Activated CD4-positive, alpha-beta T cell treated with anti-CD3 and anti-CD28 coated beads for 24 hours (primary cell): ENCODE measurements around the gene TBC1D14.

Experiments used
- DNase-seq, 2 donors: peaks; one replicate each; pipeline ENCODE4 v3.0.0-alpha.2; 2020; ENCODE audit warnings: low read depth in 2 of 2

TBC1D14 gene

DNA sequence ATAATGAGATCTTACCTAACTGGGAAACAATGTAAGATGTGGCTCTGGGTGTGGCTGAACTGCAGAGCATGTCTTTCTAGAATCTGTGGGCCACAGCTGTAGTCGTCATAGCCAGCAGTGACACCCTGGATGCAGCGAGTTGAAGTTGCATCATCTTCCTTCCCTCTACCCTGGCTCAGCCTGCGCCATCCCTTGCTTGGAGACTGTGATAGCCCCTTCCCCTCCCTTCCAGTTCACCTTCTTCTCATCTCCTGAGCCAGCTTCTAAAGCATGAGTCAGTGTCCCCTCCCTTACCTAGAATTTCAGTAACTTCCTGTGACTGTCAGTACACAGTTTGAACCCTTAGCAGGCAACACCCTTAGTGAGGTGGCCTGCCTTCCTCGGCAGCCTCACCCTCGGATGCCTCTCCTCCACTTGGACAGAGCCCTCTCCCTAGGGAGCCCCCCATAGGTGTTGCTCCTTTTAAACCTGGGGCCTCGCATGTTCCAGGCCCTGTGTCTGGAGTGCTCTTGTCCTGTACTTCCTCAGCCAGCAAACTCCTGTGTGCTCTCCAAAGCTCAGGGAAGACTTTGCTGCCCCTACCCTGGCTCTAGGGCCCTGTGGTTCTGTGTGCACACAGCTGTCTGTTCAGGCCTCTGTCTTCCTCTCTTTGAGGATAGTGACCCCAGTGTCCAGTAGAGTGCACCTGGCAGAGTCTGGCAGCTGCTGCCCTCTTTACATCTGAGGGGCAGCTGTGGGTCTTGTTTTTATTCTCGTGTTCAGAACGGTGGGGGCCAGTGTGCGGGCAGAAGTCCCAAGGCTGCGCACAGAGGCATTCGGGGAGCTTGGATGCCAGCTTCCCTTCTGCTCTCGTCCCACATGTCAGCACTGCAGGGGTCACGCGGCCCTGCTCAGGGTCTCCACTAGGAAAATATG lies 89.8 kb downstream of the TBC1D14 start:
- DNase-seq, result no peak

- no peak for DNase-seq
These were observed 91.0 kb downstream of the TBC1D14 start for GRCh38 chr4:7000421-7001176.

GRCh38 chr4:7001271-7001670 lies 91.6 kb downstream of the TBC1D14 start:
- no peak for DNase-seq

DNA sequence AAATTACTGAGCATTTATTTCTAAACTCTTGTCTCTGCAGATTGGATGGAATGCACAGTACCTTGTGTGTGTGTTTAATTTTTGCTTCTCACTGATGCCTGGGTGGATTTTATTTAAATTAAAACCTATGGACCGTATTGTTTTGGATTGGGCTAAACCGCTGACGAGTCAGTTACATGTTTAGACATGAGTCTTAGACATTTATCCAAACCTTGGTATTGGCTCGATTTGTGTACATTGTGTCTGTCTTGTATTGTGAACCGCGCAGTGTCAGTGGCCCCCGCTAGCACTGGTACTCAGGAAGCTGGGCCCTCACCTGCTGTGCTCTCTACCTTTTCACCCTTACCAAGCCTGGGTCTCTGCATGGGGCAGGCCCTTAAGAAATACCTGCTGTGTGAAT lies 92.7 kb downstream of the TBC1D14 start:
- DNase-seq, result no peak

- DNase-seq, result no peak
These were observed 93.7 kb downstream of the TBC1D14 start for GRCh38 chr4:7003176-7003878.

GRCh38 chr4:7003879-7004240 lies 94.2 kb downstream of the TBC1D14 start:
- DNase-seq, result no peak

DNA sequence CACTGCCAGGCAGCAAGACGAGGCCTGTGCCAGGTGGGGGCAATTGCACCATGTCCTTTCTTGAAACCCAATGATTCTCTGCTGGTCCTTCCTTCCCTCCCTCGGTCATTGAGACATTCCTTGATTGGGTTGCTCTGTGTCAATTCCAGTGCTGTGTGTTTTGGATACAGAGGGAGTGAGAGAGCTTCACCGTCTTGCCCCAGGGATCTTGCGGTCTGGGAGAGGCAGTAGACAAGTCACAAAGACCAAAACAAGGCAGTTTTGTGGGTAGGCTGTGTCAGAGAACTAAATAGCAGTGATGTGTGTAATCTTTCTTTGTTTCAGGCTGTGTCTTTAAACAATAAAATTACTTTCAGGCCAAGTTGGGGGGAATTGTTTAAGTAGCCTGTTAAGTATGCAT lies 94.7 kb downstream of the TBC1D14 start:
- no peak for DNase-seq

GRCh38 chr4:7005571-7005970 lies 95.9 kb downstream of the TBC1D14 start:
- DNase-seq, result no peak

GRCh38 chr4:7006411-7006810 lies 96.8 kb downstream of the TBC1D14 start:
- DNase-seq, result no peak

GRCh38 chr4:7007142-7007907 lies 97.7 kb downstream of the TBC1D14 start:
- no peak for DNase-seq

DNA sequence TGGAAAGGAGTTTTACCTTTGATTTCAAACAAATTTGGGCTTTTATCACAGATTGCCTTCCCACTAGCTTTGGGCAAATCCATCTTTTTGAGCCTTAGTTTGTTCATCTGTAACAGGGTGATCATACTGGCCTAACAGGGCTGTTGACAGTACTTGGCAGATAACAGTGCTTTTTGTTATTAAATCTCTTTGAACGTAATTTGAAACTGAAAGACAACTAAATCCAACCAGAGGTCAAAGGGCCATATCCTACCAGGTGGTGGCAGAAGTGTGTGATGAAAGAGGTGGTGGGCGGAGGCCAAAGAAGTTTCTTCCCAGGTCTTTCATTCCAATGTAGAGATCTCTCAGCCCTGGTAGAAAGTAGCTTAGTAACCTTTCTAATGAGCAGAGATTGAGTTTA lies 98.3 kb downstream of the TBC1D14 start:
- DNase-seq, result no peak

- no peak for DNase-seq
These were observed 99.9 kb downstream of the TBC1D14 start for GRCh38 chr4:7009564-7009963.

DNA sequence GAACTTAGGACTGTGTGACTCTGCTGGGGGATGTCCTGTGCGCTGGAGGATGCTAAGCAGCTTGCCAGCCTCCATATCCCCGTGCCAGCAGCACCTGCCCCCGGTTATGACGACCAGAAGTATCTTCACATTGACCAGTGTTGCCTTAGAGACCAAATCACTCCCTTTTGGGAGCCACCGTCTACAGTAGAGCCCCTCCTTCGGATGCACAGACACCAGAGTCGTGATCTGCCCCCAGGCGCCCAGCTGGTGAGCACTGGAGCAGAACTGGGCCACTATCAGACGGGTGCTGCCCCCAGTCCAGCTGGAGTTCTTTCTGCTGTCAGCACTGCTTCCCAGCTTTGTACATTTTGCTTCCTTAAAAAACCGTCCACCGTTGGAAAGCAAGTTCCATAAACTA lies 103.5 kb downstream of the TBC1D14 start:
- no peak for DNase-seq

- DNase-seq, result no peak
These were observed 105.2 kb downstream of the TBC1D14 start for GRCh38 chr4:7014815-7015214.

DNA sequence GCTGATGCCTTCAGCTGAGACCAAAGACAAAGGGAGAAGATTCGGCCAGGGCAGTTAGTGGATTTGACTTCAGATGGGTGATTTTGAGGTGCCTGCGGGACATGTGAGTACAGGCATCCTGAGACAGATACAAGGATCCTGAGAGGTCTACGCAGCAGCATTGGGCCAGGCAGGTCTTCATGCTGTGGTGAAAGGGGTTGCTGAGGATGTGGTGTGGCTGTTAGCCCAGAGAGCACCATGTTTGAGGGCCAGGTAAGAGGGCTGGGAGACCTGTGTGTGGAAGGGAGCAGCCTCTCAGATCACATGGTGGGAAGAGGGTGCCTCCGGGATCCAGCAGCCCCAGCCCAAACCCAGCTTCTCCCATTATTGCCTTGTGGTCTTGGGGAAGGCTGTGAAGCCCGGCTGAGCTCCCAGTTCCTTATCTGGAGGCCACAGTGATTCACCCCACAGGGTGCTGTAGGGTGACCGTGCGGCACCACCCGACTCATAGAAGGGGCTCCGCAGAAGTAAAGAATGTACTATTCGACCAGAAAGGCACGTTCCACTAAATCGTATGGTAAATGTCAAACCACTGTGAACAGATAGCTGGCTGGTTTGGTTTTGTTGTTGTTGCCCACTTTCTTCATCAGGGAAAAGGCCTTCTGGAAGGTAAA lies 105.9 kb downstream of the TBC1D14 start:
- no peak for DNase-seq

DNA sequence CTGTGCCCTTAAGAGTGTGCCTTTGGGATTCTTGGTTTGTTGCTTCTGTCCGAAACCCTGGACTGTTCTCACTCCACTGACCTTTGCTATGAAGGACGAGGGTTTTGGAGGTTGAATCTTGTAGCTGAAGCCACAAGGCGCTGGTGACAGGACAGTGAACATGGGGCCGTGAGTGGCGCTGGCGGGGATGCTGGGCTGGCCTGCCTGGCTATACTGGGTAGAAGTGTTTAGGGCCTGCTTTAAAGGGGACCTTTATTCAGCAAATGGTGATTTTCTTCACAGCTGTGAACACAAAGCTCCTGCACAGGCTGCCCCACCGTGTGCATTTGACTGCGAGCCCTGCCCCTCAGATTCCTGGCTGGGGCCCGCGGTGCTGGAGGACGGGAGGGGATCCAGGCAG lies 106.5 kb downstream of the TBC1D14 start:
- DNase-seq, result no peak

GRCh38 chr4:7016512-7016911 lies 106.9 kb downstream of the TBC1D14 start:
- DNase-seq, result no peak

DNA sequence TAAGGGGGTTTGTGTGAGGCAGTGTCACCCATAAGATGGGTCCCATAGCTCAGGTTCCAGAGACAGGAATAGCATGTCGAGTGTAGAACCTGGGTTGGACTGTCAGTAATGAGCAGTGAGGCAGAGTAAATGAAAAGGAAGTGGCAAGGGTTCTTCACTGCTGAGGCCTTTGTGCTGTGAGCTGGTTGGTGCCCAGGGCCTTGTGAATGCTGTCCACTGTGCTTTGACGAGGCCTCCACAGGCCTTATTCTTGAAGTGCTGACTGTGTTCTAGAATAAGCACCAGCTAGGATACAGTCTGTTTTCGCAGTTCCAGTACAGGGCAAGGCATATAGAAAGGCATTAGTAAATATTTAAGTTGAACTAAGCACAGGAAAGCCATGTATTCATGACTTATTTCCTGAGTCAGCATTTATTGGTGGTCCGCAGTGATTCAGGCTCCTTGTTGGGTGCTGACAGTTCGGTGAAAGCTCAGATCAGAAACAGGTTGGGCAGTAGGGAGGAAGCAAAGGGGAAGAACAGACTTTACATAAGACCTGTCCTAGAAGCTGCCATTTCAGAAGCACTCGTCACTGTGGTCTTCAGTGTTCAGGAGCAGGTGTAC lies 107.9 kb downstream of the TBC1D14 start:
- no peak for DNase-seq

DNA sequence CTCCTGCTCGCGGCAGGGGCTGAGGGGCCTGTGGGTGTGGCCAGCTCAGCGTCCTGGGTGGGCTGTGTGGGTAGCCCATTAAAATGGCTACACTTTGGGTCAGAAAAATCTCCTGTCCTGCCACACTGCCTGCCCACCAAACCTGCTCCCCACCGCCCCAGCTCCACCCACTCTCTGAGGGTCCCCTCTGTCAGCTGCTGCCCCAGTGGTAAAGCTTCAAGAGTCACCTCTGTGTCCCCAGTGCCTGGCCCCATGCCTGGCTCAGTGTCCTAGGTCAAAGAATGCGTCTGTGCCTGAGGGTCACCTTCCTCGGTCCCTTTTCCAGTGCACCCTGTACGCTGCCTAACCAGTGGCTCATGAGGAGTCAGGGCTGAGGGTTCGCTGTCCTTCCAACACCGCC lies 108.7 kb downstream of the TBC1D14 start:
- no peak for DNase-seq

DNA sequence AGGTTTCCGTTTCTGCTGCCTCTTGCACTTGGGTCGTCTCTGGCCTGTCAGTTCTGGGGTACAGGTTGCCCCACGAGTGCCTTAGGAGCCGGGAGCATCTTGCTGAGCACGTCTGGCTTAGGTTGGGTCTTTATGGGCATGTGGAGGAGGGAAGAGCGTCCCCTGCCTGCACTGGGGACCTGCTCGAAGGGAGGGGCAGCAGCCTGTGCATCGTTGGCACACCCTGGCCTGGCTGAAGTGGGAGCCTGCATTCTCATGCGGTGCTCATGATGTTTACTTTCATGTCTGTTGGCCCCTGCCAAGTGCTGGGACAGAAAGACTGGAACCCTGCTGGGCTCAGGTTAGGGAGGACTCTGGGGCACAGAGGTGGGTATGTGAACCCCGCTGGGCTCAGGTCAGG lies 109.7 kb downstream of the TBC1D14 start:
- no peak for DNase-seq

DNA sequence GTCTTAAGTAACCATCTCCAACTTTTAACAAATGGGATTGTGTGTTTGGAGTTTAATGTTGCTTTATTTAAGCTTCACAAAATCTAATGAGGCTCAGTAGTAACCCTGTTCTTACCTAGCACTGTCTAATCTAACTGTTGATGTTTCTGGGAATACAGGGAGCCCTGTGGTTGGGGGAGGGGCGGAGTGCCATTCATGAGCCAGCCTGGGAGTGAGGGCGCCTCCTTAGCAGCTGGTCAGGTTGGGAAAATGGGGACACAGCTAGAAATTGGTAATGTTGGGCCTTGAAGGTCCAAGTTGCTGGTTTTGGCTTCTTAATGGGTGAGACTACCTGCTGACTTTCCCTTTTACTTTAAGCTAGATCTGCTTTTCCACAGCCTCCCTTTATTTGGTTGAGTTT lies 110.7 kb downstream of the TBC1D14 start:
- DNase-seq, result no peak
